ENCODE measurements around the gene RABAC1. TPM values are rescaled to one million over a fixed set of nuclear protein-coding genes. Genes with fewer than 3 reads are reported as not detected.

Gene RABAC1
- total and polyA plus RNA-seq, 2 of the 4 experiments (the other 2 are of a cell fraction): 117 to 276 TPM

- in situ Hi-C loops (cut with MboI; ENCODE audit: low sequenced_read_pairs): no loop called here
- 94% methylated on average over 3 of the region's 11 CpGs; no CpG with 5 or more reads in 1 of the 2 experiments for WGBS, 2 experiments (ENCODE audit: extremely low coverage in 2 of 2, insufficient read length in 1 of 2)
- no peak overlapping the region; the same call in 1 of the 2 replicates for H3K14ac ChIP-seq (replicated peaks; ENCODE audit: low read depth, low read length)
- DNase-seq: no peak
- H3K56ac ChIP-seq (ENCODE audit: extremely low read depth, insufficient read depth, low read length): no peak overlapping the region
- ATAC-seq (ENCODE audit: low read depth): no peak
- H4K5ac ChIP-seq (ENCODE audit: low read depth, low read length): no peak overlapping the region
- H3K9me1 ChIP-seq (ENCODE audit: insufficient read depth, low read length): peaks cover 7% of the 10 kb centered on the region; the same call in 1 of the 2 replicates
- H3K4ac ChIP-seq (ENCODE audit: low read depth, low read length): no peak overlapping the region
- no peak overlapping the region for H4K91ac ChIP-seq (ENCODE audit: insufficient read depth, low read depth, low read length)
- peaks cover 6% of the 10 kb centered on the region for H3K4me1 ChIP-seq (ENCODE audit: control insufficient read depth, insufficient read depth, low read length)
- no peak overlapping the region for H4K8ac ChIP-seq (ENCODE audit: low read depth in 2 of 2, low read length in 2 of 2)
- H3K79me1 ChIP-seq (ENCODE audit: low read depth in 1 of 2, low read length in 2 of 2): peaks cover 7 to 26% of the 10 kb centered on the region in 2 experiments
- H2AK5ac ChIP-seq (ENCODE audit: low read depth, low read length): no peak overlapping the region
- peak overlapping the region; percentile 86 for H3K4me2 ChIP-seq (ENCODE audit: low read depth, low read length)
- peaks cover 21% of the 10 kb centered on the region for H4K20me1 ChIP-seq (ENCODE audit: insufficient read depth, low read length)
- dilution Hi-C loops (cut with HindIII; ENCODE audit: low sequenced_read_pairs, unreplicated experiment): no loop called here
- H3K23ac ChIP-seq (ENCODE audit: low read depth, low read length): no peak overlapping the region
- no peak overlapping the region for H3K27ac ChIP-seq (ENCODE audit: insufficient read depth, low read length)
- no peak overlapping the region for H2BK5ac ChIP-seq (ENCODE audit: low read depth, low read length, poor library complexity, severe bottlenecking)
- no peaks in the 10 kb centered on the region for H3K27me3 ChIP-seq (ENCODE audit: control insufficient read depth, insufficient read depth, low read length)
- H3K9ac ChIP-seq (ENCODE audit: low read depth, low read length): no peak overlapping the region
- H2AK9ac ChIP-seq (replicated peaks; ENCODE audit: low read depth, low read length, poor library complexity): peak overlapping the region; percentile 92
- H3K9me3 ChIP-seq (ENCODE audit: control insufficient read depth, insufficient read depth, low read length): no peaks in the 10 kb centered on the region
- ChIA-PET POLR2A (ENCODE audit: unreplicated experiment) (no interaction called here), CTCF (no interaction called here)
- H3K18ac ChIP-seq (ENCODE audit: low read depth, low read length): no peak overlapping the region
- BruUV-seq (replicated peaks): no TSS peak
- TF ChIP-seq MAZ (IDR thresholded peaks at IDR 0.05; ENCODE audit: borderline replicate concordance, low read depth, low read length) (no peak), CEBPB (IDR thresholded peaks at IDR 0.05; ENCODE audit: low read depth, low read length) (no peak), CHD1 (IDR thresholded peaks at IDR 0.05; ENCODE audit: low read depth, low read length) (no peak), BHLHE40 (IDR thresholded peaks at IDR 0.05; ENCODE audit: low read depth, low read length) (no peak), FOS (IDR thresholded peaks at IDR 0.05; ENCODE audit: low read depth, low read length) (no peak), NFE2L2 (IDR thresholded peaks at IDR 0.05; ENCODE audit: low read depth, low read length) (no peak), RFX5 (IDR thresholded peaks at IDR 0.05; ENCODE audit: low read depth, low read length) (no peak), MAFK (IDR thresholded peaks at IDR 0.05; ENCODE audit: low read depth, low read length) (no peak), SMC3 (IDR thresholded peaks at IDR 0.05; ENCODE audit: low read depth, low read length) (no peak), USF2 (IDR thresholded peaks at IDR 0.05; ENCODE audit: low read depth, low read length) (no peak), RCOR1 (IDR thresholded peaks at IDR 0.05; ENCODE audit: insufficient replicate concordance, low read length) (no peak), RAD21 (IDR thresholded peaks at IDR 0.05; ENCODE audit: low read length) (no peak), CTCF (conservative IDR thresholded peaks at IDR 0.05; ENCODE audit: low read depth, low read length) (no peak)
- TF ChIP-seq, protein P1, sequence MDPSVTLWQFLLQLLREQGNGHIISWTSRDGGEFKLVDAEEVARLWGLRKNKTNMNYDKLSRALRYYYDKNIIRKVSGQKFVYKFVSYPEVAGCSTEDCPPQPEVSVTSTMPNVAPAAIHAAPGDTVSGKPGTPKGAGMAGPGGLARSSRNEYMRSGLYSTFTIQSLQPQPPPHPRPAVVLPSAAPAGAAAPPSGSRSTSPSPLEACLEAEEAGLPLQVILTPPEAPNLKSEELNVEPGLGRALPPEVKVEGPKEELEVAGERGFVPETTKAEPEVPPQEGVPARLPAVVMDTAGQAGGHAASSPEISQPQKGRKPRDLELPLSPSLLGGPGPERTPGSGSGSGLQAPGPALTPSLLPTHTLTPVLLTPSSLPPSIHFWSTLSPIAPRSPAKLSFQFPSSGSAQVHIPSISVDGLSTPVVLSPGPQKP (IDR thresholded peaks at IDR 0.05; ENCODE audit: borderline replicate concordance, low read depth, low read length): no peak
- no peak overlapping the region for H2BK120ac ChIP-seq (ENCODE audit: low read depth, low read length)
- no peak overlapping the region for H3K4me3 ChIP-seq (ENCODE audit: insufficient read depth, low read depth, low read length)
- H2BK15ac ChIP-seq (ENCODE audit: low read depth, low read length): no peak overlapping the region
- H3K36me3 ChIP-seq (ENCODE audit: control insufficient read depth, insufficient read depth, low read length): peaks cover 10% of the 10 kb centered on the region; the same call in 1 of the 2 replicates
- intact Hi-C loops (cut with micrococcal nuclease): loop anchor here (5.0 to 10.0 kb wide), 2 partner anchors 75 to 162 kb away; partner anchors contain the start of gene CEACAM3
- H2AFZ ChIP-seq (replicated peaks; ENCODE audit: low read length, poor library complexity): peak overlapping the region; percentile 93
- H2BK20ac ChIP-seq (ENCODE audit: low read depth, low read length): no peak overlapping the region
Observed at GRCh38 chr19:41957161-41957837, 1.8 kb downstream of the RABAC1 start.

All from IMR-90 (cell line).